ENCODE measurements around the gene FSTL4.

The FSTL4 gene

GRCh38 chr5:133511653-133512235 is 100.6 kb downstream of the FSTL4 start:
- TF ChIP-seq, protein P1, sequence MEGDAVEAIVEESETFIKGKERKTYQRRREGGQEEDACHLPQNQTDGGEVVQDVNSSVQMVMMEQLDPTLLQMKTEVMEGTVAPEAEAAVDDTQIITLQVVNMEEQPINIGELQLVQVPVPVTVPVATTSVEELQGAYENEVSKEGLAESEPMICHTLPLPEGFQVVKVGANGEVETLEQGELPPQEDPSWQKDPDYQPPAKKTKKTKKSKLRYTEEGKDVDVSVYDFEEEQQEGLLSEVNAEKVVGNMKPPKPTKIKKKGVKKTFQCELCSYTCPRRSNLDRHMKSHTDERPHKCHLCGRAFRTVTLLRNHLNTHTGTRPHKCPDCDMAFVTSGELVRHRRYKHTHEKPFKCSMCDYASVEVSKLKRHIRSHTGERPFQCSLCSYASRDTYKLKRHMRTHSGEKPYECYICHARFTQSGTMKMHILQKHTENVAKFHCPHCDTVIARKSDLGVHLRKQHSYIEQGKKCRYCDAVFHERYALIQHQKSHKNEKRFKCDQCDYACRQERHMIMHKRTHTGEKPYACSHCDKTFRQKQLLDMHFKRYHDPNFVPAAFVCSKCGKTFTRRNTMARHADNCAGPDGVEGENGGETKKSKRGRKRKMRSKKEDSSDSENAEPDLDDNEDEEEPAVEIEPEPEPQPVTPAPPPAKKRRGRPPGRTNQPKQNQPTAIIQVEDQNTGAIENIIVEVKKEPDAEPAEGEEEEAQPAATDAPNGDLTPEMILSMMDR (IDR thresholded peaks at IDR 0.05; ENCODE audit: low read length, missing control alignments) = no peak
- DNase-seq (ENCODE audit: low read depth) = no peak
- no peak overlapping the region for H3K4me3 ChIP-seq (replicated peaks; ENCODE audit: low read depth, low read length)

DNA sequence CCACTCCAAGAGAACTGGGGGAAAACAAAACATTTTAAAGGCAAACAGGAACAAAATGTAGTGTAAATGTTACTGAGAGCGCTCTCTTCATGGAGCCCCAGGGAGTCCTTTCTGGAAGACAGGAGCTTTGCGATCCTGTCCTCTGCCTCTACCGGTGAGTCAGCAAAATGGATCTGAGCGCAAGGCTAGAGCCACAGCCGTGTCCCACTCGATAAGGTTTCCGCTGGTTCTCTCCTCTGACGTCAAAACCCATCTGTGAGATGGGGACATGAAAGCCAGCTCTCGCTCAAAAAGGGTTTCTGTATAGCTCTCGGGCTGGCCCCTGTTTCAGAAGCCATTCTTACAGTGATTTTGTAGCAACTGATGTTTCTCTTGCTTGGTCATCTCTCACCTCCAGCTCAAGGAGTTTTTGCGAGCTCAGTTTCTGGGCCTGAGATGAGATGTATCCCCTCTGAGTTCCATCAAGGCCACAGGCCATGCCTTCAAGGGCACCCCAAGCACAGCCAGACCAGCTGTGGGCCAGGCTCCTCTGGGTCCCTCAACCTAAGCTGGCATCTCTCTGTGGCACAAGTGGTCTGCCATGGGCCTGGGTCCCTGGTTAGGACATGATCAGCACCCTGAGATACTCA is 101.6 kb downstream of the FSTL4 start:
- DNase-seq (ENCODE audit: low read depth) = no peak

DNA sequence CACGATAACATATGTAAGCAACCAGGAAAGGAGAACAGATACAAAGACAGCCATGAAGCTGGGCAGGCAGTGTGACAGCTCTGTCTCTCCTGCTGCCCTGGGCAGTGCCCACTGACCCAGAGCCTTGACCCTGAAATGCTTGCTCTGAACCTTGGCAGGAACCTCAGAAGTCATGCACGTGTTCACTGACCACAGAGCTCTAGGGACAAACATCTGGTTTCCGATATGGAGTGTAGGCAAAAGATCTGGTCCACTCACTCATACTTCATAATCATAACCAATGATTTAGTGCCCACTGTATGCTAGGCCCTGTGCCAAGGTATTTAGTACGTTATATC is 102.6 kb downstream of the FSTL4 start:
- TF ChIP-seq, protein P1 (IDR thresholded peaks at IDR 0.05; ENCODE audit: low read length, missing control alignments) = no peak
- DNase-seq (ENCODE audit: low read depth) = no peak
- H3K4me3 ChIP-seq (replicated peaks; ENCODE audit: low read depth, low read length) = no peak overlapping the region

More for the DNA sequence above, 101.6 kb downstream of the FSTL4 start:
- TF ChIP-seq, protein P1 (IDR thresholded peaks at IDR 0.05; ENCODE audit: low read length, missing control alignments) = no peak
- no peak overlapping the region for H3K4me3 ChIP-seq (replicated peaks; ENCODE audit: low read depth, low read length)

DNA sequence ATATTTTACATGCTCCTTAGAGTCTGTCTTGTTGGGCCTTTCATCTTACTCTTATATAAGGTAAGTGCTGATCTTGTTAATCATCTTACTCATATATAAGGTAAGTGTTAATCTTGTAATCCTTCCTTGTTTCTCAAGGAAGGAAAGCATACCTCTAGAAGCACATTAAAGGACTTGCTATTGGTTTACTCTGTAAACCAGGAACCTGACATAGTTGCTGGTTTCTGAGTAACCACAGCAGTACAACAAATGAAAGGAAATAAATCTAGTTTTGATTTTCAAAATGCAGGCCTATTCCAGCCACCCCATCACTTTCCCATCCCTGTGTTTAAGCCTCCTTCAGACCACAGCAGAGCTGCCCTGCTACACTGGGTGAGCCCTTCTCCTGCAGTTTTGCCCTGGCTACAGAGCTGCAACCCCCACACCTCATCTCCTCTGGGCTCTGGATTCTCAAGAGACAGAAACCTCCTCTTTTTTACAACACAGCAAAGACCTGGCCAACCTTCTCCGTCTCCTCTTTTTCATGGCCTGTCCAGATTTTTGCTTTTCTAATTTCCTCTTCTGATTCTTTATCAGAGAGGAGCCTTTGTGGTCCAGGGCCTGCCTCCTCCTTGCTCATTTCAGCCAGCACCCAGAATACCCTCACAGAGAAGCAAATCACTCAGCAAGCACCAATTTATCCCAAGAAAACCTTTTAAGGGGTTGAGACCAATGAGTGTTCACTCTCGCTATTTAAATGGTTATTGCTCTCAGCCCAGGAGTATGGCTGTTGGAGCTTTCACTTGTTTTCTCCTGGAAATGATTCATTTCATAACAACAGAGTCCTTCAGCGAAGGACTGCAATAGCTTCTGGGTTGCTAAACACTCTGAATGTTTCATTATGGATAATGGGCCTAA is 103.2 kb downstream of the FSTL4 start:
- TF ChIP-seq, protein P1 (IDR thresholded peaks at IDR 0.05; ENCODE audit: low read length, missing control alignments) = no peak
- H3K4me3 ChIP-seq (replicated peaks; ENCODE audit: low read depth, low read length) = no peak overlapping the region
- no peak for DNase-seq (ENCODE audit: low read depth)

- no peak overlapping the region for H3K4me3 ChIP-seq (replicated peaks; ENCODE audit: low read depth, low read length)
- TF ChIP-seq, protein P1 (IDR thresholded peaks at IDR 0.05; ENCODE audit: low read length, missing control alignments) = no peak
Measured at GRCh38 chr5:133508331-133508730, 104.0 kb downstream of the FSTL4 start.

DNA sequence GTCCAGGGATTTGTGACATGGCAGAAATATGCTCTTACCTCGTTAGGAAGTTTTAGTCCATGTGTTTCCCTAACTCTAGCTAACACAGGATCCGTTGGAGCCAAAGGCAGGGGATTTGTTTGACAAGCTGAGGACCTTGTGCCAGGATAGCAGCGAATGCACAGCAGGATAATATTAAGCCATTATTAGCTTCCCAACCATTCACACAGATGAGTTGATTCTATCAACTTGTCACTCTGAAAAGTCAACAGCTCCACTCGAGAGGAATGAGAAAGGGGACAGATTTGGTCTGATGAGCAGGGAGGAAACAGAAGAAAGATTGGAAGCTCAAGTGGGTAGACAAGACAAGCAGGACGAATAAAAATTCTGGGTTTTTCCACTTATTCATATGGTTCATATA is 106.2 kb downstream of the FSTL4 start:
- TF ChIP-seq, protein P1 (IDR thresholded peaks at IDR 0.05; ENCODE audit: low read length, missing control alignments) = no peak
- no peak for DNase-seq (ENCODE audit: low read depth)
- H3K4me3 ChIP-seq (replicated peaks; ENCODE audit: low read depth, low read length) = no peak overlapping the region

More at GRCh38 chr5:133508331-133508730, 104.0 kb downstream of the FSTL4 start:
- no peak for DNase-seq (ENCODE audit: low read depth)
